HepG2 (cell line): ENCODE results near the gene UFSP2. TPM values are rescaled to one million over a fixed set of nuclear protein-coding genes. Genes with fewer than 3 reads are reported as not detected.

Source experiments
- GABPA ChIP-seq, 2 experiments: IDR thresholded peaks; 2 replicates each; pipeline ENCODE4 v1.6.1; 2011 to 2016; ENCODE audit warnings: low read depth in 2 of 2, low read length in 1 of 2, missing biosample characterization in 1 of 2, missing genetic modification characterization in 1 of 2
- GFI1 ChIP-seq: sonication (generic); formaldehyde crosslinking; IDR thresholded peaks from 2 replicates; pipeline ENCODE4 v1.5.0; 2020; ENCODE audit warnings: missing genetic modification reagents, mild to moderate bottlenecking, borderline replicate concordance
- KLF15 ChIP-seq: sonication (generic); formaldehyde crosslinking; IDR thresholded peaks from 2 replicates; pipeline ENCODE4 v1.8.1; 2023; ENCODE audit warnings: borderline replicate concordance, mild to moderate bottlenecking, inconsistent platforms, missing genetic modification reagents, mixed read lengths
- TOPORS ChIP-seq: sonication (generic); formaldehyde crosslinking; IDR thresholded peaks from 2 replicates; pipeline ENCODE4 v1.8.0; 2023; ENCODE audit warnings: mild to moderate bottlenecking, missing genetic modification reagents
- ZNF33B ChIP-seq: sonication (generic); formaldehyde crosslinking; IDR thresholded peaks from 2 replicates; pipeline ENCODE4 v1.5.1; 2020; ENCODE audit warnings: mild to moderate bottlenecking, missing genetic modification reagents
- ZNF558 ChIP-seq: sonication (generic); formaldehyde crosslinking; IDR thresholded peaks from 2 replicates; pipeline ENCODE4 v1.9.0; 2022; ENCODE audit warnings: mild to moderate bottlenecking, missing genetic modification reagents, borderline replicate concordance
- ZNF567 ChIP-seq: sonication (generic); formaldehyde crosslinking; IDR thresholded peaks from 2 replicates; pipeline ENCODE4 v1.8.1; 2023; ENCODE audit warnings: mild to moderate bottlenecking, missing genetic modification reagents, borderline replicate concordance
- ZSCAN20 ChIP-seq: sonication (generic); formaldehyde crosslinking; IDR thresholded peaks from 2 replicates; pipeline ENCODE4 v1.4.0; 2020; ENCODE audit warnings: missing genetic modification reagents, mild to moderate bottlenecking, borderline replicate concordance
- polyA plus RNA-seq, 8 experiments: library from polyadenylated mRNA; depleted of rRNA in 3 of 8; stranded (reverse) in 7 of 8; unstranded in 1 of 8; fragments of >200 nt; fragmentation: Illumina TruSeq in 4 of 8; extraction: Trizol in 4 of 8; gene quantifications; 2 replicates each; pipeline versions ENCODE4 v1.2.1 to v1.2.3, GENCODE V29; 2011 to 2016; ENCODE audit warnings: low read depth in 4 of 8, missing spikeins in 1 of 8, mixed read lengths in 1 of 8; ENCODE audit not compliant: insufficient read depth in 1 of 8
- total RNA-seq, 5 experiments: library from RNA; depleted of rRNA; stranded (reverse); fragments of >200 nt; fragmentation: Illumina TruSeq; extraction: Trizol; gene quantifications; 2 replicates each; pipeline ENCODE4 v1.2.3, GENCODE V29; 2016; ENCODE audit warnings: low read depth in 1 of 5
- TF ChIP-seq, protein P1 (sequence below): sonication (generic); formaldehyde crosslinking; IDR thresholded peaks from 2 replicates; pipeline ENCODE4 v1.9.0; 2022; ENCODE audit warnings: missing genetic modification reagents, mild to moderate bottlenecking, borderline replicate concordance
- TF ChIP-seq, protein P2 (sequence below): sonication (generic); formaldehyde crosslinking; IDR thresholded peaks from 2 replicates; pipeline ENCODE4 v1.4.0; 2020; ENCODE audit warnings: mild to moderate bottlenecking, missing genetic modification reagents
- TF ChIP-seq, protein P3 (sequence below): sonication (generic); formaldehyde crosslinking; IDR thresholded peaks from 2 replicates; pipeline ENCODE4 v1.8.1; 2023; ENCODE audit warnings: mild to moderate bottlenecking, missing genetic modification reagents, borderline replicate concordance

The UFSP2 gene
- total and polyA plus RNA-seq, 2 of the 13 experiments (the other 11 are each of a cell fraction or from before 2014, with no cell fraction given): 24.1 to 32.3 TPM

DNA sequence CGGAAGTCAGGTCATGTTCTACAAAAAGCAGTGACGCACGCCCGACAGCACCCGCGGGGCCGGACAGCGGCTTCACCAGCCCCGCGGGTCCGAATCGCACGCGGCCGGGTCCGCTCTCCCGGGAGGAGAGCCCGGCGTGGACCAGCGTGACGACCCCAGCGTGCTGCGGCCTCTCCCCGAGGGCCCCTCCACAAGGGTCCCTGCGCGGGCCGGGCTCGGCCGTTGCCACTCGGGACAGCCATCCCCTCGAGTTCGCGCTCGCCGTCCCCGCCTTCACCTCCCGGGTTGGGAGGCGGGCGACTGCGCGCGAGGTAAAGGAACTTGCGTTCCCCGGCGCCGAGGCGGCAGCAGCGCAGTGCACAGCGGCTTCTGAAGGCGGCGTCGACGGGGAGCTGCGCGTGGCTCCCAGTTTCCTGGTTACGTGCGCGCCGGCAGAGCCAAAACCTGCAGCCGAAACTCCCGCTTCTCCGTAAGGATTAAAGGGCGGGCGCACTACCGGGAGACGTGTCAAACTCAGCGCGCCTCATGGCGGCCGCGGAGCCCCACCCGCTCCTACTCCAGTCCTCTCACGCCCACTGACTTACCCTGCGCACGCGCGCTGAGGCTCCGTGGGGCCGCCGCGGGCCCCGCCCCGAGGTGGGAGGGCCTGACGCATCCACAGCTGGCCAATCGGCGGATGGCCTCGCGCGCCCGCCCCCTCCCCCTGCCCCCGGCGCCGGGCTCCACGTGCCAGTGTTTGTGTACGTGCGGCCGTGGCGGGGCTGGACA, 29.6 kb downstream of the UFSP2 start (continued):
- TF ChIP-seq ZNF567 (CRISPR knock-in tag) (peak; percentile 75; the same call in 1 of the 2 replicates), GFI1 (0 out of 2 replicates have a peak, but pooled peaks have one; percentile 82), GABPA (IDR thresholded peaks at IDR 0.05; ENCODE audit: low read depth, low read length) (peak; percentile 5; the same call in 1 of the 2 replicates), GABPA (CRISPR knock-in tag; IDR thresholded peaks at IDR 0.05; ENCODE audit: low read depth) (no peak; the same call in none of the 2 replicates), ZSCAN20 (CRISPR knock-in tag) (peak; percentile 70; the same call in 1 of the 2 replicates), TOPORS (CRISPR knock-in tag) (peak; percentile 92; the same call in 1 of the 2 replicates), KLF15 (CRISPR knock-in tag) (peak; percentile 48), ZNF33B (peak; percentile 86; the same call in 1 of the 2 replicates), ZNF558 (peak; percentile 96; the same call in 1 of the 2 replicates)
- TF ChIP-seq, protein P1, sequence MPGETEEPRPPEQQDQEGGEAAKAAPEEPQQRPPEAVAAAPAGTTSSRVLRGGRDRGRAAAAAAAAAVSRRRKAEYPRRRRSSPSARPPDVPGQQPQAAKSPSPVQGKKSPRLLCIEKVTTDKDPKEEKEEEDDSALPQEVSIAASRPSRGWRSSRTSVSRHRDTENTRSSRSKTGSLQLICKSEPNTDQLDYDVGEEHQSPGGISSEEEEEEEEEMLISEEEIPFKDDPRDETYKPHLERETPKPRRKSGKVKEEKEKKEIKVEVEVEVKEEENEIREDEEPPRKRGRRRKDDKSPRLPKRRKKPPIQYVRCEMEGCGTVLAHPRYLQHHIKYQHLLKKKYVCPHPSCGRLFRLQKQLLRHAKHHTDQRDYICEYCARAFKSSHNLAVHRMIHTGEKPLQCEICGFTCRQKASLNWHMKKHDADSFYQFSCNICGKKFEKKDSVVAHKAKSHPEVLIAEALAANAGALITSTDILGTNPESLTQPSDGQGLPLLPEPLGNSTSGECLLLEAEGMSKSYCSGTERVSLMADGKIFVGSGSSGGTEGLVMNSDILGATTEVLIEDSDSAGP (CRISPR knock-in tag): peak; percentile 94
- TF ChIP-seq, protein P2, sequence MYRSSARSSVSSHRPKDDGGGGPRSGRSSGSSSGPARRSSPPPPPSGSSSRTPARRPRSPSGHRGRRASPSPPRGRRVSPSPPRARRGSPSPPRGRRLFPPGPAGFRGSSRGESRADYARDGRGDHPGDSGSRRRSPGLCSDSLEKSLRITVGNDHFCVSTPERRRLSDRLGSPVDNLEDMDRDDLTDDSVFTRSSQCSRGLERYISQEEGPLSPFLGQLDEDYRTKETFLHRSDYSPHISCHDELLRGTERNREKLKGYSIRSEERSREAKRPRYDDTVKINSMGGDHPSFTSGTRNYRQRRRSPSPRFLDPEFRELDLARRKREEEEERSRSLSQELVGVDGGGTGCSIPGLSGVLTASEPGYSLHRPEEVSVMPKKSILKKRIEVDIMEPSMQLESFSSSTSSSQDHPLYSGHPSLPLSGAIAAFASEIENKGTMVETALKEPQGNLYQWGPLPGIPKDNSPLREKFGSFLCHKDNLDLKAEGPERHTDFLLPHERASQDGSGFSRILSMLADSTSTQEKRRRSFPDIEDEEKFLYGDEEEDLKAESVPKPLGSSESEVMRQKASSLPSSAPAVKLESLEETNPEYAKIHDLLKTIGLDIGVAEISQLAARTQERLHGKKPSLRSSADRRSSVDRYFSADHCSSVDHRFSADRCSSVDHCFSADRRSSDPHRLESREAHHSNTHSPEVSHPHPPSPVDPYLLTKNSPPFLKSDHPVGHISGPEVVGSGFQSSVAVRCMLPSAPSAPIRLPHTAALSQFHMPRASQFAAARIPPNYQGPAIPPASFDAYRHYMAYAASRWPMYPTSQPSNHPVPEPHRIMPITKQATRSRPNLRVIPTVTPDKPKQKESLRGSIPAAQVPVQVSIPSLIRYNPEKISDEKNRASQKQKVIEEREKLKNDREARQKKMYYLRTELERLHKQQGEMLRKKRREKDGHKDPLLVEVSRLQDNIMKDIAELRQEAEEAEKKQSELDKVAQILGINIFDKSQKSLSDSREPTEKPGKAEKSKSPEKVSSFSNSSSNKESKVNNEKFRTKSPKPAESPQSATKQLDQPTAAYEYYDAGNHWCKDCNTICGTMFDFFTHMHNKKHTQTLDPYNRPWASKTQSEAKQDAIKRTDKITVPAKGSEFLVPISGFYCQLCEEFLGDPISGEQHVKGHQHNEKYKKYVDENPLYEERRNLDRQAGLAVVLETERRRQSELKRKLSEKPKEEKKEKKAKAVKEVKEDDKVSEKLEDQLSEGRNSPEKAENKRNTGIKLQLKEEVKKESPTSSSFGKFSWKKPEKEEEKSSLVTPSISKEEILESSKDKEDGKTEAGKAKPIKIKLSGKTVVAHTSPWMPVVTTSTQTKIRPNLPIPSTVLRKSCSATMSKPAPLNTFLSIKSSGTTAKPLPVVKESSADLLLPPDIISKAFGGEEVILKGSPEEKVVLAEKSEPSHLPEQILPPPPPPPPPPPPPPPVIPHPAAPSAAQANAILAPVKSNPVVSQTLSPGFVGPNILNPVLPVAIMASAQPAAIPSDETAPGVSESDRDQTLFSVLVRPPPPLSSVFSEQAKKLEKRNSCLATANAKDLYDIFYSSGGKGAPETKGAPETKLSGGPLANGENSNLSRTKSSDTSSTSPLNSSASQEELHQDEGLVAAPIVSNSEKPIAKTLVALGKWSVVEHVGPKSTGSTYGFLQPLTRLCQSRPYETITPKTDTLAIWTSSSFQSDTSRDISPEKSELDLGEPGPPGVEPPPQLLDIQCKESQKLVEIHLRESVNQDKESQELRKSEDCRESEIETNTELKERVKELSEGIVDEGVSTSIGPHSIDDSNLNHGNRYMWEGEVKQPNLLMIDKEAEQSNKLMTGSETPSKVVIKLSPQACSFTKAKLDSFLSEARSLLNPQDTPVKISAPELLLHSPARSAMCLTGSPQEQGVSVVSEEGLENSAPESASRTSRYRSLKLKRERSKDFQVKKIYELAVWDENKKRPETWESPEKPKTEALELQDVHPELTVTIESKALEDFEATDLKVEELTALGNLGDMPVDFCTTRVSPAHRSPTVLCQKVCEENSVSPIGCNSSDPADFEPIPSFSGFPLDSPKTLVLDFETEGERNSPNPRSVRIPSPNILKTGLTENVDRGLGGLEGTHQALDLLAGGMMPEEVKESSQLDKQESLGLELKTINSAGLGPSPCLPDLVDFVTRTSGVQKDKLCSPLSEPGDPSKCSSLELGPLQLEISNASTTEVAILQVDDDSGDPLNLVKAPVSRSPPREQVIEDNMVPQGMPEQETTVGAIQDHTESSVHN: peak; percentile 85
- TF ChIP-seq, protein P3, sequence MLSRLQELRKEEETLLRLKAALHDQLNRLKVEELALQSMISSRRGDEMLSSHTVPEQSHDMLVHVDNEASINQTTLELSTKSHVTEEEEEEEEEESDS: peak; percentile 86
